Measurements from ENCODE around the gene GRHPR.

- TF ChIP-seq, protein P1, sequence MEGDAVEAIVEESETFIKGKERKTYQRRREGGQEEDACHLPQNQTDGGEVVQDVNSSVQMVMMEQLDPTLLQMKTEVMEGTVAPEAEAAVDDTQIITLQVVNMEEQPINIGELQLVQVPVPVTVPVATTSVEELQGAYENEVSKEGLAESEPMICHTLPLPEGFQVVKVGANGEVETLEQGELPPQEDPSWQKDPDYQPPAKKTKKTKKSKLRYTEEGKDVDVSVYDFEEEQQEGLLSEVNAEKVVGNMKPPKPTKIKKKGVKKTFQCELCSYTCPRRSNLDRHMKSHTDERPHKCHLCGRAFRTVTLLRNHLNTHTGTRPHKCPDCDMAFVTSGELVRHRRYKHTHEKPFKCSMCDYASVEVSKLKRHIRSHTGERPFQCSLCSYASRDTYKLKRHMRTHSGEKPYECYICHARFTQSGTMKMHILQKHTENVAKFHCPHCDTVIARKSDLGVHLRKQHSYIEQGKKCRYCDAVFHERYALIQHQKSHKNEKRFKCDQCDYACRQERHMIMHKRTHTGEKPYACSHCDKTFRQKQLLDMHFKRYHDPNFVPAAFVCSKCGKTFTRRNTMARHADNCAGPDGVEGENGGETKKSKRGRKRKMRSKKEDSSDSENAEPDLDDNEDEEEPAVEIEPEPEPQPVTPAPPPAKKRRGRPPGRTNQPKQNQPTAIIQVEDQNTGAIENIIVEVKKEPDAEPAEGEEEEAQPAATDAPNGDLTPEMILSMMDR (IDR thresholded peaks at IDR 0.05; ENCODE audit: insufficient read depth, low read depth, low read length) = no peak
- no peak for TF ChIP-seq EZH2 (IDR thresholded peaks at IDR 0.05; ENCODE audit: insufficient read depth, low read length)
These were observed 27.6 kb downstream of the GRHPR start for GRCh38 chr9:37449862-37450632.

Measured in astrocyte (in vitro differentiated cells and primary cell).